Measurements from ENCODE around the gene PRDM4.

PRDM4 gene, protein sequence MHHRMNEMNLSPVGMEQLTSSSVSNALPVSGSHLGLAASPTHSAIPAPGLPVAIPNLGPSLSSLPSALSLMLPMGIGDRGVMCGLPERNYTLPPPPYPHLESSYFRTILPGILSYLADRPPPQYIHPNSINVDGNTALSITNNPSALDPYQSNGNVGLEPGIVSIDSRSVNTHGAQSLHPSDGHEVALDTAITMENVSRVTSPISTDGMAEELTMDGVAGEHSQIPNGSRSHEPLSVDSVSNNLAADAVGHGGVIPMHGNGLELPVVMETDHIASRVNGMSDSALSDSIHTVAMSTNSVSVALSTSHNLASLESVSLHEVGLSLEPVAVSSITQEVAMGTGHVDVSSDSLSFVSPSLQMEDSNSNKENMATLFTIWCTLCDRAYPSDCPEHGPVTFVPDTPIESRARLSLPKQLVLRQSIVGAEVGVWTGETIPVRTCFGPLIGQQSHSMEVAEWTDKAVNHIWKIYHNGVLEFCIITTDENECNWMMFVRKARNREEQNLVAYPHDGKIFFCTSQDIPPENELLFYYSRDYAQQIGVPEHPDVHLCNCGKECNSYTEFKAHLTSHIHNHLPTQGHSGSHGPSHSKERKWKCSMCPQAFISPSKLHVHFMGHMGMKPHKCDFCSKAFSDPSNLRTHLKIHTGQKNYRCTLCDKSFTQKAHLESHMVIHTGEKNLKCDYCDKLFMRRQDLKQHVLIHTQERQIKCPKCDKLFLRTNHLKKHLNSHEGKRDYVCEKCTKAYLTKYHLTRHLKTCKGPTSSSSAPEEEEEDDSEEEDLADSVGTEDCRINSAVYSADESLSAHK

DNA sequence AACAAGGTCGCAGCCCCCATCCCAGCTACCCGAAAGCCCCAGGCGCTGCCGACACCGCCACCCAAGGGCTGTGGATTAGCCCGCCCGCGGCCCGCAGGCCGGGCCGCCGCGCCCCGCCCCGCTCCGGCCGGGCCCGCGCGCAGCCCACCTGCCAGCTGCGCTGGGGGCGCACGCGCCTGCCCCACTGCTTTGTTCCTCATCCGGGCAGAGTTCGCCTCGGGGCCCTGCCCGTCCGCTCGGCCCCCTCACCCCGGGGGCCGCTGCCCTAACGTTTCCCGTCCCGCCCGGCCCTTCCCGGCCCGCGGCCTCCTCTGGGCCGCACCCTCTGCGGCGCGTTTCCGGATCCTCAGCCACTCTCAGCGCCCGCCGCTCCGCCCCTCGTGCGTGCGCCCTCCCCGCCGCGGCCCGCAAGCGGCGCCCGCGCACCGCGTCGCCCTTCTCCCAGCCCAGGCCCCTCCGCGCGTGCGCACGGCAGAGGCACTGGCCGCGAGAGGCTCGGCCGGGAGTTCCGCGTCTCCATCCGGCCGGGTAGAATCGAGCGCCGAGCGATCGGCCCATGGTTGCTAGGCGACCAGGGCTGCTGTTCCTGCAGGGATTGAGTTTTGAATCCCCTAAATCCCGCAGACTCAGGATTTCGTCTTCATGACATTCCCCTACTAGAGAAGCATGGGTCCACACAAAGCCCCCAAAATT lies at the start of gene PRDM4:
Gene PRDM4 (minus strand): TSS at position 329 of the 693 bp plus-strand sequence. CDS start 622 bp downstream, outside the sequence.
- peak; percentile 93 to 96 for DNase-seq

GRCh38 chr12:107807471-107808150 lies 46.7 kb upstream of the PRDM4 start:
- no peak for DNase-seq

DNA sequence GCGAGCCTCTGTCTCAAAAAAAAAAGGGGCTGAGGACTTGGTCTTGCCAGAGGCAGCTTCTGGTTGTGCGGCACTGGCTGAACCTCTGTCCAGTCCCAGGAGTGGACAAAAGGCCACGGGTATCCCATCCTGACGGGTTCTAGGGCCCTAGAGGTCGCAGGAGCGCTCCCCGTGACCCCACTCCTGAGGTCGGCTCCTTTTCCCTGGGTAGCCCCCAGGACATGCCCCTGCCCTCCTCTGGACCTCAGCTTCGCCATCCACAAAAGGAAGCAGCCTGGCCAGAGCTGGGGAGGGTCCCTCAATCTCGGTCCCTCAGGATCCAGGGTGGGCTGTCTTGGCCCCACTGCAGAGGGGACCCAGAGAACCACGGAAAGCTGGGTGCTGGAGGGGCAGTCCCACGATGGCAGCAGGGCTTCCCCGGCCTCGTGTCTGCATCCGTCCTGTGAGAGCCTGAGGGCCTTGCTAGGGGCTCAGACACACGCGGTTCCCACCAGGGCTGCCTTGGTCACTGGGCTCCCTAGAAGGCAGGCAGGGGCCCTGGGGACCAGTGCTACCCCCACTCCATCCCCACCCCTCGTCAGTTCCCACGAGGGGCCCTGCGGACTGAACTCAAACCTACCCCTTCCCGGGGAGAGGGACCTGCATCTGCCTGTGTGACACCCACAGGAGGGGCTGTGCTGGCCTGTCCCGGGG lies 44.7 kb upstream of the PRDM4 start:
- no peak for DNase-seq

GRCh38 chr12:107803092-107803491 lies 42.2 kb upstream of the PRDM4 start:
- no peak for DNase-seq

- DNase-seq = no peak
These were observed 40.2 kb upstream of the PRDM4 start for GRCh38 chr12:107801150-107801549.

DNA sequence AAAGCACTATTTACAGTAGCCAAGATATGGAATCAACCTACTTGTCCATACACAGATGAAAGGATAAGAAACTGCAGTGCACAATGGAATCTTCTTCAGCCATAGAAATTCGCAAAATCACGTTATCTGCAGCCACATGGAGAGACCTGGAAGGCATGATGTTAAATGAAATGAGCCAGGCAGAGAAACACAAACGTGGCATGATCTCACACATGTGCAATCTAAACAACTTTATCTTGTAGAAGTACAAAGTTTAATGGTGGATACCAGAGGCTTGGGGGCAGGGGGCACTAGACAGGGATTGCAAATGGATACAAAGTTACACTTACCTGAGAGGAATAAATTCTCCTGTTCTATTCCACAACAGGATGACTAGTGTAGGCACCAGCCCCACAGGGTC lies 37.6 kb upstream of the PRDM4 start:
- DNase-seq = no peak

DNA sequence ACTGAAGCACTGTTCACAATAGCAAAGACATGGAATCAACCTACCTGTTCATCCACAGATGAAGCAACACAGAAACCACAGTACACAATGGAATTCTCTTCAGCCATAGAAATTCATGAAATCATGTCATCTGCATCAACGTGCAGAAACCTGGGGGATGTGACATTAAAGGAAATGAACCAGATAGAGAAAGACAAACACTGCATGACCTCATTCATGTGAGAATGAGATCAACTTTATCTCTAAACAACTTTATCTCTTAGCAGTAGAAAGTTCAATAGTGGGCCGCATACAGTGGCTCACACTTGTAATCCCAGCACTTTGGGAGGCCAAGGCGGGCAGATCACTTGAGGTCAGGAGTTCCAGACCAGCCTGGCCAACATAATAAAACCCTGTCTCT lies 33.5 kb upstream of the PRDM4 start:
- no peak for DNase-seq

DNA sequence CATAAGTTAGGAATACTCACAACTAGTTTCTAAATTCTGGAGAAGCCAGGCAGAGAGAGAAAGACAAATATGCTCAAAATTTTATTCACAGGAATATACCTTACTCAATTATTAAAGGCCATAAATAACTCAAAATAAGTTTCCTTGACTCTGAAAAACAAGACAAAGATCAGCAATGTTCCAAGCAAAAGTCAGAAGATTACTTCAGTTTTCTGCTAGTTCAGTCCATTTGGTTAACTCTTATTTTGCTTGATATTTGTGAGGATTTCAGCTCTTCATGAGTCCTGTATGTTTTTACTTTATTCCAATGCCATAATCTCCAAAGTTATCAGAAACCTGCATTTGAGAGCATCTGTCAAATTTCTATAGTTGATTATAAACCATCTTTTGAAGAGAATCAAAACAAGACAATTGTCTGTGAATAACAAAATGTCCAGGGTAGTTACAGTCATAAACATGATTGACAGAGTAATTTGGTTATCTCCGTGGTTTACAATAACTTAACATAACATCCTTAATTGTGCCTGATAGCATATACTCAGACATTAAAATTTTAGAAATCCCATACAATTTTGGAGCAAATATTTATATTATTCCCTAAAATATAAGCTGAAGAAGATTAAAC lies 30.6 kb upstream of the PRDM4 start:
- no peak for DNase-seq

- DNase-seq = no peak
These were observed 27.9 kb upstream of the PRDM4 start for GRCh38 chr12:107788690-107789458.

DNA sequence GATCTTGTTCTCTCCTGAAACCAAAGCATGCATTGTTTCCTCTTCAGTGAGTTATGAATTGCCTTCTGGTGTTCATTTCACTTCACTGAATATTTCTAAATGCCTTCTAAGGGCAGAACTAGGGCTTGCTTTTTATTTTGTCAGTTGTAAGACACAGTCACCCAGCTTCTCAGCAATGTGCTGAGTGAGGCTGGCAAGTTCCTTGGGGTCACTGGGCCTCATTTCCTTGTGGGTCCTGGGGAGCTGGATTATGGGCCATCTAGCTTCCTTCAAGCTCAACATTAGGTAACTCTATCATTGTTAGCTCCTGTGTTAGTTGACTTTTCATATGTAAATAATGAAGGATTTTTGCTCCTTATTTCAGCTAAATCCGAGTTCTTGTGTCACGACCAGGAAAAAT lies 27.3 kb upstream of the PRDM4 start:
- DNase-seq = no peak

DNA sequence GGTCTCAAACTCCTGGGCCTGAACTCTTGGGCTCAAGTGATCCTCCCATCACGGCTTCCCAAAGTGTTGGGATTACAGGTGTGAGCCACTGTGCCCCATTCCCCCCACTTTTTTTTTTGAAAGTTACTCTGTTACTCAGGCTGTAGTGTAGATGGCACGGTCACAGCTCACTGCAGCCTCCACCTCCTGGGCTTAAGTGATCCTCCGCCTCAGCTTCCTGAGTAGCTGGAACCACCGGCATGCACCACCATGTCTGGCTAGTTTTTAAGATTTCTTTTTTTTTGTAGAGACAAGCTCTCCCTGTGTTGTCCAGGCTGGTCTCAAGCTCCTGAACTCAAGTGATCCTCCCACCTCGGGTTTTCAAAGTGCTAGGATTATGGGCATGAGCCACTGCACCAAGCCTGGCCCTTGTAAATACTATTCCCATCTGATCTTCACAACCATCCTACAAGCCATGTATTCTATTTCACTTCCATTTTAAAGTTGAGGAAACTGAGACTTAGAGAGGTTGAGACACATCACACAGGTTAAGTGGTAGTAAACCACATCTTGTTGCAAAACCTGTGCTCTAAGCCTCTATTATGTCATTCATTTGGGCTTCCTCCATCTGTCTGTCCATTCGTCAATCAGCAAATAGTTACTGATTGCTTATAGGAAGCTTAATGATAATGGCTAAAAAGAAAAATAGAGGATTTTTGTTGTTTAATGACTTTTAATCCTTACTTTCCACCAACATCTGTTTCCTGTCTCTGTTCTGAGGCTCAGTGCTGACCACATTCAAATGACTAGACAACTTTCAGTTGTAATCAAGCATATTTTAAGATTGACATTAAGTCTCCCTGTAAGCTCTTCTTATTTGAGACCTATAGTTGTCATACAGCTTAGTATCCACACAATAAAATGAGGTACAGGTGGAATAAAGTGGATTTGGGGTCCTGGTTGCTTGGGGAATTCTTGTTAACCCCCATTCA lies 22.8 kb upstream of the PRDM4 start:
- no peak for DNase-seq

GRCh38 chr12:107782067-107782466 lies 21.1 kb upstream of the PRDM4 start:
- no peak for DNase-seq

- DNase-seq = peak in 1 of 2 donors; percentile 20
These were observed 19.4 kb upstream of the PRDM4 start for GRCh38 chr12:107780298-107780697.

DNA sequence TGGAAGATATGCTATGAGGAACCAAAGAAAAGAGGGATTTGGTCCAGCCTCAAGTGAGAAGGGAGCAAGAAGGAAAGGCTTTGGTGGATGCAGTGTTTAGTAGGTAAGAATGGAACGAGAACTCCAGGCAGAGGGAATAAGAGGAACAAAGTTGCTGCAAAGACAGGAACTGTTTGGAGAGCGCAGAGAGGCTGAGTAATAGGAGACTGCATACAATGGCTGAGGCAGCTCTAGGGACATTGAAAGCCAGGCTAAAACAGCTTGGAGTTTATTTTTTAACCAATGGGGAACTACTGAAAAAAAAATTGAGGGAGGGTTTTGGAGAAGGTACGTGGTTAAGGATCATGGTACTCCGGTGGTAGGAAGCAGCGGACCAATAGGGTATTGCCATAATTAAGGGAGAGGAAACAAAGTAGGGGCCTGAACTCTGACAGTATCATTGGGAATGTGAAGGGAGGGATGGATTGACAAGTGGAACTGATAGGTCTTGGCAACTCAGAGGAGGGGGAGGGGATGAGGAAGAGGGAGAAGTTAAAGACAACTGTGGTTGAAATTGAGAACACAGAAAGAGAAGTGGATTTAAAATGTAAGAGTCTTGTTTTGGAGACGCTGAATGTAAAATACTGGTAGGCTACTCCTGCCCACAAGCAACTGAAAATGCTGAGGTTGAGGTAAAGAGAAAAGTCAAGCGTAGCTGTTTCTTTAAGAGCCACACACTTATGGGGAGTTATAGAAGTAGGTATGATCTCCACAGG lies 18.3 kb upstream of the PRDM4 start:
- DNase-seq = peak; percentile 29 to 32

GRCh38 chr12:107778383-107779025 lies 17.6 kb upstream of the PRDM4 start:
- DNase-seq = peak; percentile 38 to 50

DNA sequence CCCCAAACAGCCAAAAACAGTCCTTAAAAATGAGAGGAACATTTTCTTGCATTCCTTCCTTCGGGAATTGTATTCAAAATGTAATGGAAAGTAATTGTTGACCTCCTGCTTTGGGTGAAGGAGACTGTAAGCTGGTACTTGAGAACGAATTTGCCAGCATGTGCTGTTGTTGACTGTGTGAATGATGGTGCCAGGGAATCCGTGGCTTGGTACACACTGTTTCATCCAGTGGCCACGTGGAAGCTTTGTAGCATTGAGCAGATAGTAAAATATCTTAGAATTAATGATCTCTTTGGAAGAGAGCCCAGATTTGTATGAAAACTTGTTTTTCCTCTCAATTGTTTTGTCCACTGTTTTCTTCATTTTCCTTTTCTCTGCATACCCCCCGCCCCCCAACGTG lies 15.2 kb upstream of the PRDM4 start:
- DNase-seq = no peak

GRCh38 chr12:107775093-107775721 lies 14.3 kb upstream of the PRDM4 start:
- DNase-seq = no peak
